ENCODE results near the gene SLC4A1. TPM values are rescaled to one million over a fixed set of nuclear protein-coding genes. Genes with fewer than 3 reads are reported as not detected.

The SLC4A1 gene
- total RNA-seq, 3 donors from 2014 or later: 0.33 TPM; not detected in 2

DNA sequence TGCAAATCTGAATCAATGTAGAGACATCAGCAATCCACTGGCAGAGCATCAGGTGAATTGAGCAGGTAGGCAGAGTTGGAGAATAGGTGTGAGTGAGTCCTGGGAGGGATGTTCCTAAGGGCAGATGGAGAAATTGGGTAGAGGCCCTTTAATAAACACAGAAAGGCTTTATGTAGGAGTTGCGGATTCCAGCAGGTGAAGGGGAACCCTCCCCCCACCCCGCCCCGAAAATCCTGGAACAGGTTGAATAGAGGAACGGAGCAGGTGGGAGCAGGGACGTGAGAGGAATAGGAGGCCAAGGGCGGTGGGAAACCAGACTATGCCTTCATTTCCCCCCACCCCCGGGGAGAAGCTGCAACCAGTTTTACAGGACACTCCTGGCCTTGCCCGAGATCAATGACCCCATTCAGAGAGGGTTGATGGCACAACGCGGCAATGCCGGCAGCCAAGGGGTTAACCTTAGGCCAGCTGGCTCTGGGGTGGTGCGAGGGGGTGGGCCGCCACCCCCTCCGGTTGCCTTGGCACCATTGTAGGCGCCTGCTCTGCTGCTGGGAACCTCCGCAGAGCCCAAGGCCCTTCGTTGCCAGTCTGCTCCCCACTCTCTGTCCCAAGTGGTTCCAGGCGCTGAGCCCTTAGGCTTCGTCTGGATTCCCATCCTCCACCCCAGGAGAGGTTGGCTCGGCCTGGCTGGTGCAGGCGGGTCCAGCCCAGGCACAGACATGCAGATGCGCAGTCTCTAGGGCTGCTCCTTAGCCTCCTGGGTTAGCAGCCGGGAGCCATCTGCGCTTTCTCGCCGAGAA is 39.7 kb upstream of the SLC4A1 start:
- Histone ChIP-seq H3K27ac (peak overlapping the region in 1 of 2 donors; percentile 1), H3K4me3 (peak overlapping the region; percentile 35 to 70 (median 50)), H3K36me3 (no peaks in the 10 kb centered on the region), H3K4me1 (peaks cover 0 to 6% of the 10 kb centered on the region in 2 donors), H3K9me3 (no peaks in the 10 kb centered on the region), H3K27me3 (peaks cover 0 to 3% of the 10 kb centered on the region in 2 donors)
- TF ChIP-seq POLR2AphosphoS5 (IDR thresholded peaks at IDR 0.05) (no peak), POLR2A (IDR thresholded peaks at IDR 0.05) (no peak)
- TF ChIP-seq, protein P1, sequence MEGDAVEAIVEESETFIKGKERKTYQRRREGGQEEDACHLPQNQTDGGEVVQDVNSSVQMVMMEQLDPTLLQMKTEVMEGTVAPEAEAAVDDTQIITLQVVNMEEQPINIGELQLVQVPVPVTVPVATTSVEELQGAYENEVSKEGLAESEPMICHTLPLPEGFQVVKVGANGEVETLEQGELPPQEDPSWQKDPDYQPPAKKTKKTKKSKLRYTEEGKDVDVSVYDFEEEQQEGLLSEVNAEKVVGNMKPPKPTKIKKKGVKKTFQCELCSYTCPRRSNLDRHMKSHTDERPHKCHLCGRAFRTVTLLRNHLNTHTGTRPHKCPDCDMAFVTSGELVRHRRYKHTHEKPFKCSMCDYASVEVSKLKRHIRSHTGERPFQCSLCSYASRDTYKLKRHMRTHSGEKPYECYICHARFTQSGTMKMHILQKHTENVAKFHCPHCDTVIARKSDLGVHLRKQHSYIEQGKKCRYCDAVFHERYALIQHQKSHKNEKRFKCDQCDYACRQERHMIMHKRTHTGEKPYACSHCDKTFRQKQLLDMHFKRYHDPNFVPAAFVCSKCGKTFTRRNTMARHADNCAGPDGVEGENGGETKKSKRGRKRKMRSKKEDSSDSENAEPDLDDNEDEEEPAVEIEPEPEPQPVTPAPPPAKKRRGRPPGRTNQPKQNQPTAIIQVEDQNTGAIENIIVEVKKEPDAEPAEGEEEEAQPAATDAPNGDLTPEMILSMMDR (IDR thresholded peaks at IDR 0.05): no peak
- intact Hi-C loops (cut with DNase I; ENCODE audit: low total_unique reads): no loop called here
- no peak for DNase-seq (ENCODE audit: low spot score in 2 of 2)

DNA sequence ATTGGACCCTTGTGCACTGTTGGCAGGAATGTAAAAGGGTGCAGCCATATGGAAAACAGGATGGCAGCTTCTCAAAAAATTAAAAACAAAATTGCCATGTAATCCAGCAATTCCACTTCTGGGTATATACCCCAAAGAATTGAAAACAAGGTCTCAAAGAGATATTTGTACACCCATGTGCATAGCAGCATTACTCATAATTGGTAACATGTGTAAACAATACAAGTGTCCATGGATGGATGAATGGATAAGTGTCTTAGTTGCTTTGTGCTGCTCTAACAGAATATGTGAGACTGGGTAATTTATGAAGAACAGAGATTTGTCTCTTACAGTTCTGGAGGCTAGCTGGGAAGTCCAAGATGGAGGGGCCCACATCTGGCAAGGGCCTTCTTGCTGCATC is 36.7 kb upstream of the SLC4A1 start:
- no peak overlapping the region for H3K4me3 ChIP-seq
- no peak overlapping the region for H3K27ac ChIP-seq
- peaks cover 0 to 2% of the 10 kb centered on the region in 2 donors for H3K27me3 ChIP-seq
- TF ChIP-seq, protein P1 (IDR thresholded peaks at IDR 0.05): no peak
- TF ChIP-seq POLR2AphosphoS5 (IDR thresholded peaks at IDR 0.05): no peak
- TF ChIP-seq POLR2A (IDR thresholded peaks at IDR 0.05): no peak
- intact Hi-C loops (cut with DNase I; ENCODE audit: low total_unique reads): no loop called here
- no peak for DNase-seq (ENCODE audit: low spot score in 2 of 2)
- H3K36me3 ChIP-seq: no peaks in the 10 kb centered on the region
- H3K9me3 ChIP-seq: no peaks in the 10 kb centered on the region
- peaks cover 0 to 6% of the 10 kb centered on the region in 2 donors for H3K4me1 ChIP-seq

DNA sequence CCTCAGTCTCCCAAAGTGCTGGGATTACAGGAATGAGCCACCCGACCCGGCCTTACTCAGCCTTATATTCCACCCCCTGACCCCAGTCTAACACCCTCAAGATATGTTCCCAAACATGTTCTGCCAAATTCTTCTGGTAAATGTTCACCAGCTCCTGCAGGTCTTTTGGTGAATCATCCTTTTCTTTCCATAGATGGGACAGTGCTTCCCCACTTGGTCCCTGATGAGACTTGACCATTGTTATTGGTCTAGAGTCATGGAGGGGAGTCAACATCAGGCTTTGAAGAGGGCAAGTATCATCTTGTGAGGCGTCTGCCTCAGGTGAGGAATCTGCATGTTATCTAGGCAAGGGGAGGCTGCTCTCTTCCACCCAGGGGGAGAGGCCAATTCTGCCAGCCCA is 30.0 kb upstream of the SLC4A1 start:
- Histone ChIP-seq H3K9me3 (no peaks in the 10 kb centered on the region), H3K27ac (no peak overlapping the region), H3K27me3 (no peaks in the 10 kb centered on the region), H3K36me3 (no peaks in the 10 kb centered on the region), H3K4me1 (no peaks in the 10 kb centered on the region), H3K4me3 (no peak overlapping the region)
- TF ChIP-seq, protein P1 (IDR thresholded peaks at IDR 0.05): no peak
- no peak for TF ChIP-seq POLR2A (IDR thresholded peaks at IDR 0.05)
- no peak for TF ChIP-seq POLR2AphosphoS5 (IDR thresholded peaks at IDR 0.05)
- intact Hi-C loops (cut with DNase I; ENCODE audit: low total_unique reads): loop anchor here (10.0 kb wide), 1 partner anchor 893 kb away; no protein-coding TSS in a partner anchor
- DNase-seq (ENCODE audit: low spot score in 2 of 2): no peak

DNA sequence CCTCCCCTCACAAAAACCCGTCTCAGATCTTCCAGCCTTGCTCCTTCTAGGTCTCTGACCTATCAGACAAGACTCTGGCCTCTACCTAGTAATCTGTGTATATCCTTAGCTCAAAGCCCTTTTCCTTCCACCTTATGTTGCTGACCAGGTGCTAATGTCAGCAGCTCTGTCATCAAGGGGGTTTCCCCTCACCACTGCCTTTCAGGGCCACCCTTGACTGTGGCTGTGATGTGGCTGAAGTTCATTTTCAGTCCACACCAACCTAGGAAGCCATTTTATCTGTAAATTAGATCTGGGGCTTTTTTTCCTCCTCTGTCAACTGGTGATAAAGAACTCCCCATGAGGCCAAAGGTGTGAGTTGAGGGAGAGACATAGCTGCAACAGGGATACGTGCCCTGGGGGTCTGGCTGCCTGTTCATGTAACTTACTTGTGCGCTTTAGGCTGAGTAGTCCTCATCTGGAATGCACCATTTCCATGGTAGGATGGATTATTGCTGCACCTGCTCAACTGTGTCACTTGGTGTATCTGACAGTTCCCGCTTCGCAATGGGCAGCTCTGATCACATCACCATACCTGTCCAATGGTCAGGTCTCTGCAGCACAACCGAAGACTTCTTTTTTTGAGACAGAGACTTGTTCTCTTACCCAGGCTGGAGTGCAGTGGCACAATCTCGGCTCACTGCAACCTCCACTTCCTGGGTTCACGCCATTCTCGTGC is 25.7 kb upstream of the SLC4A1 start:
- intact Hi-C loops (cut with DNase I; ENCODE audit: low total_unique reads): loop anchor here (10.0 kb wide), 1 partner anchor 889 kb away; no protein-coding TSS in a partner anchor
- Histone ChIP-seq H3K27me3 (no peaks in the 10 kb centered on the region), H3K27ac (no peak overlapping the region), H3K9me3 (no peaks in the 10 kb centered on the region), H3K36me3 (no peaks in the 10 kb centered on the region), H3K4me1 (no peaks in the 10 kb centered on the region), H3K4me3 (no peak overlapping the region)
- TF ChIP-seq, protein P1 (IDR thresholded peaks at IDR 0.05): no peak
- TF ChIP-seq POLR2A (IDR thresholded peaks at IDR 0.05) (no peak), POLR2AphosphoS5 (IDR thresholded peaks at IDR 0.05) (no peak)
- DNase-seq (ENCODE audit: low spot score in 2 of 2): no peak

DNA sequence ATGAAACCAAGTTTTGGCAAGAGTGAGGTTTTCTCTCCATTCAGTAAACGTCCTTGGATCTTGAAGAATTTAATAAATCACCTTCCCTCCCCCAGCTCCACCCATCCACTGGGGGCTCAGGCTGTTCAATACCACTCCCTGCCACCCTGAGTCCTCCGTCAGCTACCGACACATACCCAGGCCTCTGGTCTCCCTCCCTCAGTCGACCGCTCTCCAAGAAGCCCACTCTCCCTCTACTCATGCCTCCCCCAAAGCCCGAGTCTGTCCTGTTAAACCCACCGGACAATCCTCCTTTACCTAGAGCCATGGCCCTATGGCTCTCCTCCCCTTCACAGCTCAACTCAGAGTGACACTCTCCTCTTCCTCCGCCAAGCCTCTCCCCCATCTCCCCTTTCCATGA is 19.7 kb upstream of the SLC4A1 start:
- H3K27me3 ChIP-seq: no peaks in the 10 kb centered on the region
- intact Hi-C loops (cut with DNase I; ENCODE audit: low total_unique reads): no loop called here
- no peaks in the 10 kb centered on the region for H3K4me1 ChIP-seq
- H3K36me3 ChIP-seq: no peaks in the 10 kb centered on the region
- TF ChIP-seq, protein P1 (IDR thresholded peaks at IDR 0.05): no peak
- TF ChIP-seq POLR2A (IDR thresholded peaks at IDR 0.05) (no peak), POLR2AphosphoS5 (IDR thresholded peaks at IDR 0.05) (no peak)
- no peak for DNase-seq (ENCODE audit: low spot score in 2 of 2)
- no peak overlapping the region for H3K4me3 ChIP-seq
- no peaks in the 10 kb centered on the region for H3K9me3 ChIP-seq
- H3K27ac ChIP-seq: no peak overlapping the region

Measured in breast epithelium (tissue), 4 donors.